Sigmoid colon (tissue), 3 donors: ENCODE measurements around the gene SMCHD1.

Experiments used
- CTCF ChIP-seq, 4 experiments: fragments of 450-650 bp in 3 of 4; fragments of 200-600 bp in 1 of 4; IDR thresholded peaks; one replicate each; pipeline ENCODE4 v1.5.1; 2016 to 2019; ENCODE audit warnings: antibody characterized with exemption in 4 of 4, mild to moderate bottlenecking in 3 of 4, moderate library complexity in 2 of 4
- POLR2A ChIP-seq, 2 donors: fragments of 450-650 bp; IDR thresholded peaks; one replicate each; pipeline ENCODE4 v1.6.1; 2016; ENCODE audit warnings: antibody characterized with exemption in 2 of 2, mild to moderate bottlenecking in 2 of 2, moderate library complexity in 2 of 2

DNA sequence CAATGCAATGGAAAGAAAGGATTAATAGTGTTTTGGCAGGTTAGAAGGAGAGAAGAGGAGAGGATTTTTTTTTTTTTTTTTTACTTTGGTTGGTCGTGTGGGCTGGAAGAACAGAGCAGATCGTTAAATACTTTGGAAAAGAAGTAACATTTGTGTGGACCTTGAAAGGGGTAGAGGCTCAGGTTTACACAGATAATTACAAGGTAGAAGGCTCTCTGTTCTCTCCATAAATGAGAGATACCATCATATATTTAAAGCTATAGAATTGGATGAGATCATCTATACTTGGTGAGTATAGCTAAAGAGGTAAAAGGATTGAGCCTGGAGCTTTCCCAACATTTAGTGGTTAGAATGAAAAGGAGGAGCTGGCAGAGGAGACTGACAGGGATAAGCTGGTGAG, 49.0 kb downstream of the SMCHD1 start:
- TF ChIP-seq CTCF (IDR thresholded peaks at IDR 0.05), result no peak
- no peak for TF ChIP-seq POLR2A (IDR thresholded peaks at IDR 0.05)
